ENCODE results near the gene C10orf53.
A peak's percentile ranks its signal among the peaks of the same experiment; 100 is the strongest.

Gene C10orf53

DNA sequence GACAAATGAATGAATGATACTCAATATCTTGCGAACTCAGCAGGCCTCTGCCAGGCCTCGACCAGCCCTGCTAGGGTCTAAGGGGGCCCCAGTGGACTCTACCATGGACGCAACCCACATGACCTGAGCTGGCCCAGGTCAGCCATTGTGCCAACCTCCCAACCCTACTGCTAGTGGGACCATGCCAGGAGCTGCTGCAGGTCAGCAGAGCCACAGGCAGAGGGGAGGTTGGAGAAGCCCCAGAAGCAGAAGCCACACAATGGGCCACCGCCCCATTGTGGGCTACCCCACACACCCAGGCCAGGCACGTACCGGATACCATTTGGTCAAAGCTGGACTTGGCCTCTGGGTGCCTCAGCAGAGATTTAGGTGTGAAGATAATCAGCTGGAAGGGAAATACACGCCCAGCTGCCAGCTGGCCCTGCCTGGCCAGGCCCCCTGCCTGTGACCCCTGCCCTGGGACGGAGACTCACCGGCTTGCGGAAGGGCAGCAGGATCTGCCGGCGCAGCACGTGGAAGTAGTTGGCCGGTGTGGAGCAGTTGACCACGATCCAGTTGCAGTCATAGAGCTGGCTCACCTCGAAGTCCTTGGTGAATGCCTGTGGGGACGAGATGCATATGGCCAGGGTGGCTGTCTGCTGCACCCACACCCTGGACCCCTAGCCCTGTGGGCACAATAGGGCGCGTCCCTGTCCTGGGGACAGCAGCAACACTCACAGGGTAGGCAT is 58.2 kb downstream of the C10orf53 start:
- no peak for TF ChIP-seq Cebpa-rat (IDR thresholded peaks at IDR 0.05)
- H3K9me3 ChIP-seq (replicated peaks in 1 of 11), result no peaks in the 10 kb centered on the region
- no peak overlapping the region for H3K4me3 ChIP-seq
- H3K4me1 ChIP-seq, result peaks cover 0 to 13% (median 8%) of the 10 kb centered on the region in 10 experiments; a peak in 7 of 20 replicates
- no peaks in the 10 kb centered on the region for H3K27me3 ChIP-seq
- no peaks in the 10 kb centered on the region for H3K36me3 ChIP-seq
- H4K20me1 ChIP-seq, result peaks cover 0 to 7% (median 0%) of the 10 kb centered on the region in 11 experiments; a peak in 2 of 22 replicates
- no peak overlapping the region for H3K9ac ChIP-seq
- H3K4me2 ChIP-seq, result no peak overlapping the region
- no peak overlapping the region for H3K27ac ChIP-seq

DNA sequence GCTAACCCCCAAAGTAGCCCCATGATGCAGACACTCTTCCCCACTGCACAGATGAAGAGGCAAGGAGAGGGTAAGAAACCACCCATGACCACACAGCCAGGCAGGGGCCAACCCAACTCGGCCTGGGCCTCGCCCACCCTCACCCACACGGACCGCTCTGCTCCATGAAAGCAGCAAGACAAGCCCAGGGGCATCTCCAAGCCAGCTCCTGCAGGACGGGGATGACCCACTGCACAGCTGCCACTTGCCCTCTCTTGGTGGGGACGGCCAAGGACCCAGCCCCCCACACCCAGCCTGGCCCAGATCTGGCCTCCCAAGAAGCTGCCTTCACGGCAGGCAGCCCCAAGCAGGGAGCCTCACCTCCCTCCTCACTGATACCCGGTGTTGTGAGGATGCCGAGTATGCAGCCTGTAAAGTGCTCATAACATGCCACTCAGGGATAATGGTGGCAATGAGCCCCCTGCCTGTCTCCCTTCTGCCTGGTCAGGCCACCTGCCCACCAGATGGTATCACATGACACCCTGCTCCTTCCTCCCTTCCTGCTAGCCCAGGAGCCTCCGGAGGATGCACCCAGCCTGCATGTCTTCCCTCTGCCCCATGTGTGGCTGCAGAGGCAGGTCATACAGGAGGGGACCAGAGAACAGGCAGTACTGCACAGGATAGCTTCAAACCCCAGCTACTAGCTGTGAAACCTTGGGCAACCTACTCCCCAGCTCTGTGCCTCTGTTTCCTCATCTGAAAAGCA is 59.3 kb downstream of the C10orf53 start:
- Histone ChIP-seq H3K4me1 (peaks cover 0 to 9% (median 5%) of the 10 kb centered on the region in 10 experiments; a peak in 5 of 20 replicates), H3K27me3 (no peaks in the 10 kb centered on the region), H3K4me2 (no peak overlapping the region), H3K4me3 (no peak overlapping the region), H3K9me3 (replicated peaks in 1 of 11) (no peaks in the 10 kb centered on the region), H4K20me1 (peaks cover 0 to 7% (median 0%) of the 10 kb centered on the region in 11 experiments; a peak in 2 of 22 replicates), H3K36me3 (no peaks in the 10 kb centered on the region), H3K9ac (no peak overlapping the region), H3K27ac (no peak overlapping the region)
- no peak for TF ChIP-seq Cebpa-rat (IDR thresholded peaks at IDR 0.05)

DNA sequence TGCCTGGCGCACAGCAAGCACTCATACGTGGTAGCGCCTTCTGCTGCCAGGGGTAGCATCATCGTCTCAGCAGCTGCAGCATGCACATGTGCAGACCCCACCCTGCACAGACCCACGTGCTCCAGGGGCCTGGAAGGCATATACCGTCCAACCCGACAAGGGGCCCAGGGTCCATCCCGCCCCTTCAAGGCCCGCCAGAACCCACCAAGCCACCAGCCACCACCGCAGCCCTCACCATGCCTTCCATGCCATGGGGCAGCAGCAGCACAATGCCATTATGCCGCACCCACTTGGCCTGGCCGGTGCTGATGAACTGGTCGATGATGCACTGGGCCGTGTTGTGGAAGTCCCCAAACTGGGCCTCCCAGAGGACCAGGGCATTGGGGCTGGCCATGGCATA is 60.0 kb downstream of the C10orf53 start:
- no peaks in the 10 kb centered on the region for H3K27me3 ChIP-seq
- no peak overlapping the region for H3K4me3 ChIP-seq
- peaks cover 0 to 15% (median 5%) of the 10 kb centered on the region in 10 experiments; a peak in 7 of 20 replicates for H3K4me1 ChIP-seq
- H4K20me1 ChIP-seq, result peaks cover 0 to 7% (median 0%) of the 10 kb centered on the region in 11 experiments; a peak in 2 of 22 replicates
- no peak for TF ChIP-seq Cebpa-rat (IDR thresholded peaks at IDR 0.05)
- H3K27ac ChIP-seq, result no peak overlapping the region
- H3K9ac ChIP-seq, result no peak overlapping the region
- H3K36me3 ChIP-seq, result no peaks in the 10 kb centered on the region
- no peaks in the 10 kb centered on the region for H3K9me3 ChIP-seq (replicated peaks in 1 of 11)
- no peak overlapping the region for H3K4me2 ChIP-seq

DNA sequence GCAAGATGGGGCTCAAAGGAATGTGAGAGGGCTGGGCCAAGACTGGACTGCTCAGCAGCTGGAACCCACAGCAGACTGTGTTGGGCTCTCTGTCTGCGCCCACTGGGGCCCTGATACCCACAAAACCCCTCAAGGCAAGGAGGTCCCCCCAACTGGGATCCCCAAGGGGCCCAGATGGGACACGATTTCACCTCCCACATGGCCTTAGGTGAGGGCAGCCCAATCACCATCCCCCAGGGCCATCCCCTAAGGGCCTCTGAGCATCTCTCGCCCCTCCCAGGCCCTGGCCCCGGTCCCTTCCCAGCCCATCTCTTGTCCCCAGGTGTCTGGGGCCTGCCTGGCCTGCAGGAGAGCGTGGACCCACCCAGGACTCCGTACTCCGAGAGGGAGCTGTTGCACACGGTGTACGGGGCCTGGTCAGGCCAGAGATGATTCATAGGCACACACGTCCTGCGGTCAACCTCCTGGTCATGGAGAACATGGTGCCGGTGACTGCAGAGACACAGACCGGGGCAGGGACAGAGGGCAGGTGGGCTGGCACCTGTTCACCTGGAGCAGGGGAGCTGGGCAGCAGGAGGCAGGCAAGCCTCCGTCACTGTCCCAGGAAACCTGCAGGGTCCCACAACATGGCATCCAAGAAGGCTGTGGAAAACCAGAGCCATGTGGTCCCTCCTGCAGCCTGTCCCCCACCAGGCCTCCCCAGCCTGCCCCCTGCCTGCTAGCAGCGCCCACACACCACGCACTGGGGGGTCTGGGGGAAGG is 61.1 kb downstream of the C10orf53 start:
- no peaks in the 10 kb centered on the region for H3K27me3 ChIP-seq
- no peak overlapping the region for H3K4me3 ChIP-seq
- H4K20me1 ChIP-seq, result peaks cover 0 to 7% (median 0%) of the 10 kb centered on the region in 11 experiments; a peak in 2 of 22 replicates
- no peaks in the 10 kb centered on the region for H3K9me3 ChIP-seq (replicated peaks in 1 of 11)
- H3K4me1 ChIP-seq, result peaks cover 0 to 17% (median 5%) of the 10 kb centered on the region in 10 experiments; a peak in 7 of 20 replicates
- TF ChIP-seq Cebpa-rat (IDR thresholded peaks at IDR 0.05), result no peak
- H3K4me2 ChIP-seq, result no peak overlapping the region
- no peak overlapping the region for H3K9ac ChIP-seq
- H3K27ac ChIP-seq, result no peak overlapping the region
- H3K36me3 ChIP-seq, result no peaks in the 10 kb centered on the region

DNA sequence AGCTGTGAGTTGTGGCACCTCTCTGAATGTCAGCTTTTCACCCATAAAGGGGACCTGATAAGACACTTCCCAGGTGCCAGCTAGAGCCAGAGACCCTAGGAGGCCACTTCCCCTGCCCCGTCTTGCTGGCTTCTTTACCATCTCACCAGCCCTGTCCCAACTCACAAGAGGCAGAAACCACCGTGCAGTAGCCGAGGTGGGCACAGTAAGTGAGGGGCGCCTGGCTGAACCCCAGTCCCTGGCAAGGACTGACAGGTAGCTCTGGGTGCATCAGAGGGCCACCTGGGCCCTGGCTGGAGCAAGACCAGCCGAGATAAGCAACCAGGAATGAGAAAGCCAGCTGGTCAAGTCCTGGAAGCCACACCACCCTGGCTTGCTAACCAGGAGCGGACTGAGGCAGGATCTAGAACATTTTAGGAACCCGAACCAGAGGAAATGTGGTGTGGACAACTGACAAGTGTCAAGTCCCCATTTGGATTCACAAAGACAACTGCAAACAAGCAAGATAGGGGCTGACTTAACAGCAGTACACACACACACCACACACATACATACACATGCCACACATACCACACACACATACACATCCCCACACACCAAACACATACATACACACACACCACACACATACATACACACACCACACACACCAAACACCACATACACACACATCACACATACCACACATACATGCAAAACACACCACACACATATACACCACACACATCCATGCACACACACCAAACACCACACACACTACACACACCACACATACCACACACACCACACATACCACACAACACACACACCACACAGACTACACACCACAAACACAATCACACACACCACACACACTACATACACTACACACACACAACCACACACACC is 61.9 kb downstream of the C10orf53 start:
- Histone ChIP-seq H3K4me1 (peaks cover 0 to 17% (median 5%) of the 10 kb centered on the region in 10 experiments; a peak in 7 of 20 replicates), H3K36me3 (no peaks in the 10 kb centered on the region), H3K4me2 (no peak overlapping the region), H3K4me3 (no peak overlapping the region), H3K9me3 (replicated peaks in 1 of 11) (no peaks in the 10 kb centered on the region), H4K20me1 (peaks cover 0 to 7% (median 0%) of the 10 kb centered on the region in 11 experiments; a peak in 2 of 22 replicates), H3K27ac (no peak overlapping the region), H3K9ac (no peak overlapping the region), H3K27me3 (no peaks in the 10 kb centered on the region)
- no peak for TF ChIP-seq Cebpa-rat (IDR thresholded peaks at IDR 0.05)

DNA sequence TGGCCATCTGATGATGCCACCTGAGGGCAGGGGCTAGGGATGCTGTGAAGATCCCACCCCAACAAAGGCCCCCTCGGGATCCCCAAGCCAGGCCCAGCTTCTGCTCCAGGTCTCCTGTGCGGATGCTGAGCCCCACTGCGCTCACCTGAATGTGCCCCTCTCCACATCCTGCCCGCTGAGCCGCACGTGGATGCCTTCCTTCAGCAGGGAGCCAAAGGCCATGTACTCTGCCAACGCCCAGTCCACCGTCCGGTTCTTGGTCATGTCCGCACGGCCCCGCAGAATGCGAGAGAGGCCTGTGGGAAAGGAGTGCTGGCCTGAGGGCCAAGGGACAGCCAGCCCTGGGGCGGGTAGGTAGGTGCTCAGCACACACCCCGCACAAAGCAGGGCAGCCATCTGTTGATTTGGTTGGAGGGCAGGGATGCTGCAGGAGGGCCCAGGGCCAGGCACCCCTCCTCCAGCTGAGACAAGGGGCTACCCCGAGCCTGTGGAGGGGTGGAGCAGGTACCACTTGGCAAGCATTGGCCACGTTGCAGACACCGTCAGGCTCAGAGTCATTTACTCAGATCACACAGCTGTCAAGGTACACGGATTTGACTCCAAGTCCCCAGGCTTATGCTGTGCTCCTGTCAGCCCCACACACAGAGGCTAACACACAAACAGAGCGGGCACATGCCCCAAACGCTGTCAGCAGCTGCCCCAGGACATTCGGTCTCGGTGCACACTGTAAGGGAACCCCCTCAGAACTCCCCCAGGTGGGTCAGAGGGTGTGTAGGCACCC is 63.4 kb downstream of the C10orf53 start:
- Histone ChIP-seq H3K4me2 (no peak overlapping the region), H3K27me3 (no peaks in the 10 kb centered on the region), H3K9ac (no peak overlapping the region), H3K4me1 (peaks cover 0 to 9% (median 0%) of the 10 kb centered on the region in 10 experiments; a peak in 5 of 20 replicates), H3K27ac (no peak overlapping the region), H3K9me3 (replicated peaks in 1 of 11) (no peaks in the 10 kb centered on the region), H4K20me1 (peaks cover 0 to 7% (median 0%) of the 10 kb centered on the region in 11 experiments; a peak in 2 of 22 replicates), H3K4me3 (no peak overlapping the region), H3K36me3 (no peaks in the 10 kb centered on the region)
- no peak for TF ChIP-seq Cebpa-rat (IDR thresholded peaks at IDR 0.05)

DNA sequence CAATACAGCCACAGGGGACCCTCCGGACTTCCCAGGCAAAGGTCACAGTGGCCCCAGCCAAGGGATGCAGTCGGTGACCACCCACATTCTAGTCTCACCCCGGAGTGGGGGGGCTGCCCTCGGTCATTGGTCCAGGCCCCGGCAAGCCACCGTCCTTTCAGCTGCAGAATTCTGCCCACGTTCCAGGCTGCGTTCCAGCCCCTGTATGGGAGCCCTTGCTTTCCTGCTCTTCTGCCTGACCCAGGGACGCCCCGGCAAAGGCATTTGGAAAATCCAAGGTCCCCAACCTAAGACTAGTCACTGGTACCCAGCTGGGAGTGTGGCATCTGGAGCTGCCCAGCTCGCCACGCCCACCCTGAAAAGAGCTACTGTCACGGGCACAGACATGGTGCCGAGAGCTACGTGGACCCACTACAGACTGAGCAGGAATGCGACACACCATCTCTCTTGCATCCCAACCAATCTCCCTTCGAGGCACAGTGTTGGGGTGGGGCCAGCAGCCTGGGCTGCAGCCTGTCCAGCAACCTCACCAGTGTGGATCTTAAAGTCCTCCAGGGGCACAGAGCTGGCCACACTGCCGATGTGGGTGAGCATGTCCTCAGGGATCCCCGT is 64.1 kb downstream of the C10orf53 start:
- Histone ChIP-seq H4K20me1 (peaks cover 0 to 7% (median 0%) of the 10 kb centered on the region in 11 experiments; a peak in 2 of 22 replicates), H3K36me3 (no peaks in the 10 kb centered on the region), H3K27ac (no peak overlapping the region), H3K4me3 (no peak overlapping the region), H3K4me1 (peaks cover 0 to 9% (median 0%) of the 10 kb centered on the region in 10 experiments; a peak in 5 of 20 replicates), H3K9me3 (replicated peaks in 1 of 11) (no peaks in the 10 kb centered on the region), H3K27me3 (no peaks in the 10 kb centered on the region), H3K9ac (no peak overlapping the region), H3K4me2 (0 out of 22 replicates have a peak overlapping the region, but pooled peaks of 1 of the 11 experiments have one; percentile 12)
- no peak for TF ChIP-seq Cebpa-rat (IDR thresholded peaks at IDR 0.05)
